ENCODE data around the gene PNKD.

- TF ChIP-seq CTCF (conservative IDR thresholded peaks at IDR 0.05; ENCODE audit: low read length): no peak
- TF ChIP-seq EZH2phosphoT487 (IDR thresholded peaks at IDR 0.05; ENCODE audit: borderline replicate concordance): no peak
Measured at GRCh38 chr2:218326315-218326714, 56.0 kb downstream of the PNKD start.
